Measurements from ENCODE around the gene PNMA6E. TPM values are rescaled to one million over a fixed set of nuclear protein-coding genes. Genes with fewer than 3 reads are reported as not detected.

The PNMA6E gene
- total RNA-seq, 1 donor, result not detected

GRCh38 chrX:153351981-153352380, 49.2 kb downstream of the PNMA6E start:
- peaks cover 17% of the 10 kb centered on the region for H3K36me3 ChIP-seq (ENCODE audit: insufficient read depth, low read length)
- no peak overlapping the region for H2AFZ ChIP-seq (ENCODE audit: low read length)
- H3K9me3 ChIP-seq (ENCODE audit: low read depth, low read length), result no peaks in the 10 kb centered on the region
- H3K79me2 ChIP-seq (ENCODE audit: insufficient read depth, low read length), result no peaks in the 10 kb centered on the region
- H3K27ac ChIP-seq (ENCODE audit: low read depth, low read length), result no peak overlapping the region
- TF ChIP-seq CTCF (IDR thresholded peaks at IDR 0.05; ENCODE audit: extremely low read depth, low read depth, low read length), result no peak
- no peaks in the 10 kb centered on the region for H3K4me1 ChIP-seq (ENCODE audit: insufficient read depth, low read length)
- H3K4me2 ChIP-seq (ENCODE audit: insufficient read depth, low read length), result no peak overlapping the region
- H4K20me1 ChIP-seq (ENCODE audit: insufficient read depth, low read length), result no peaks in the 10 kb centered on the region
- no peaks in the 10 kb centered on the region for H3K27me3 ChIP-seq (ENCODE audit: insufficient read depth, low read length)
- DNase-seq (ENCODE audit: insufficient read length, low spot score, missing footprints), result no peak
- H3K4me3 ChIP-seq (ENCODE audit: insufficient read depth, low read length), result no peak overlapping the region

DNA sequence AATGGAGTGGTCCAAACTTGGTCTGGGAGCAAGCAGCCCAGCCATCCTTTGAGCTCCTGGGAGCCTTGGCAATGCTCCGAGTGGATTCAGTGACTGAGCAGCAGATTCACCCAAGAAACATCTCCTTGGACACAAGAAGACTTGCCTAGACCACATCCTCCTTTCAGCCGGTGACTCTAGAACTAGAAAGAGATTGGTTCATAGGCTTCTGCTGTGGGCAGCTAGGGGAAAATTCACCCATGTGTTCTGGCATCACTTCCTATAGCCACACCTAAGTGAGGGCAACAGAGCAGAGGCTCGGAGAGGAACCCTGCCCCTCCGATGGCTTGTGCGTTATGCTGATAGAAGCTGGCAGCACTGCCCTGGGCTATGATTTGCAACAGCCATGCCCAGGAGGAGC, 51.2 kb downstream of the PNMA6E start:
- no peak for TF ChIP-seq CTCF (IDR thresholded peaks at IDR 0.05; ENCODE audit: extremely low read depth, low read depth, low read length)
- DNase-seq (ENCODE audit: insufficient read length, low spot score, missing footprints), result no peak
- Histone ChIP-seq H3K79me2 (ENCODE audit: insufficient read depth, low read length) (no peaks in the 10 kb centered on the region), H2AFZ (ENCODE audit: low read length) (no peak overlapping the region), H4K20me1 (ENCODE audit: insufficient read depth, low read length) (no peaks in the 10 kb centered on the region), H3K4me3 (ENCODE audit: insufficient read depth, low read length) (no peak overlapping the region), H3K4me1 (ENCODE audit: insufficient read depth, low read length) (no peaks in the 10 kb centered on the region), H3K9me3 (ENCODE audit: low read depth, low read length) (no peaks in the 10 kb centered on the region), H3K27ac (ENCODE audit: low read depth, low read length) (no peak overlapping the region), H3K36me3 (ENCODE audit: insufficient read depth, low read length) (peaks cover 23% of the 10 kb centered on the region), H3K4me2 (ENCODE audit: insufficient read depth, low read length) (no peak overlapping the region), H3K27me3 (ENCODE audit: insufficient read depth, low read length) (no peaks in the 10 kb centered on the region)

- H3K79me2 ChIP-seq (ENCODE audit: insufficient read depth, low read length), result peaks cover 4% of the 10 kb centered on the region
- no peaks in the 10 kb centered on the region for H3K4me1 ChIP-seq (ENCODE audit: insufficient read depth, low read length)
- no peaks in the 10 kb centered on the region for H3K9me3 ChIP-seq (ENCODE audit: low read depth, low read length)
- no peak overlapping the region for H3K4me3 ChIP-seq (ENCODE audit: insufficient read depth, low read length)
- H3K27ac ChIP-seq (ENCODE audit: low read depth, low read length), result no peak overlapping the region
- no peak for DNase-seq (ENCODE audit: insufficient read length, low spot score, missing footprints)
- no peak for TF ChIP-seq CTCF (IDR thresholded peaks at IDR 0.05; ENCODE audit: extremely low read depth, low read depth, low read length)
- peaks cover 28% of the 10 kb centered on the region for H3K36me3 ChIP-seq (ENCODE audit: insufficient read depth, low read length)
- no peaks in the 10 kb centered on the region for H3K27me3 ChIP-seq (ENCODE audit: insufficient read depth, low read length)
- H3K4me2 ChIP-seq (ENCODE audit: insufficient read depth, low read length), result no peak overlapping the region
- H2AFZ ChIP-seq (ENCODE audit: low read length), result no peak overlapping the region
- peaks cover 6% of the 10 kb centered on the region for H4K20me1 ChIP-seq (ENCODE audit: insufficient read depth, low read length)
These were observed 52.7 kb downstream of the PNMA6E start for GRCh38 chrX:153348421-153348820.

DNA sequence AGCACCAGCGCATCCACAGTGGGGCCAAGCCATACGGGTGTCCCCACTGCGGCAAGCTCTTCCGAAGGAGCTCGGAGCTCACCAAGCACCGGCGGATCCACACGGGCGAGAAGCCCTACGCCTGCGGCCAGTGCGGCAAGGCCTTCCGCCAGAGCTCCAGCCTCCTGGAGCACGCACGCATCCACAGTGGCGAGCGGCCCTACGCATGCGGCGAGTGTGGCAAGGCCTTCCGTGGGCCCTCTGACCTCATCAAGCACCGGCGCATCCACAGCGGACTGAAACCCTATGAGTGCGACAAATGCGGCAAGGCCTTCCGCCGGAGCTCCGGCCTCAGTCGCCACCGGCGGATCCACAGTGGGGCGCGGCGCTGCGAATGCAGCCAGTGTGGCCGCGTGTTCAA, 53.6 kb downstream of the PNMA6E start:
- TF ChIP-seq CTCF (IDR thresholded peaks at IDR 0.05; ENCODE audit: extremely low read depth, low read depth, low read length), result no peak
- peaks cover 10% of the 10 kb centered on the region for H3K79me2 ChIP-seq (ENCODE audit: insufficient read depth, low read length)

More for the DNA sequence above, 53.6 kb downstream of the PNMA6E start:
- Histone ChIP-seq H2AFZ (ENCODE audit: low read length) (no peak overlapping the region), H3K4me1 (ENCODE audit: insufficient read depth, low read length) (no peaks in the 10 kb centered on the region), H3K27ac (ENCODE audit: low read depth, low read length) (no peak overlapping the region), H3K4me3 (ENCODE audit: insufficient read depth, low read length) (no peak overlapping the region), H4K20me1 (ENCODE audit: insufficient read depth, low read length) (peaks cover 11% of the 10 kb centered on the region), H3K4me2 (ENCODE audit: insufficient read depth, low read length) (no peak overlapping the region), H3K9me3 (ENCODE audit: low read depth, low read length) (no peaks in the 10 kb centered on the region), H3K27me3 (ENCODE audit: insufficient read depth, low read length) (no peaks in the 10 kb centered on the region), H3K36me3 (ENCODE audit: insufficient read depth, low read length) (peaks cover 28% of the 10 kb centered on the region)
- DNase-seq (ENCODE audit: insufficient read length, low spot score, missing footprints), result no peak

Small RNAs within 50 kb of the gene (small RNA-seq; reads per million reads assigned to genes)
- not detected for gene AC152007.1
- not detected for gene RN7SL667P

Other genes starting within 250 kb of the PNMA6E start
- not detected in 2 replicates for gene MAGEA1, start 222.1 kb downstream of the PNMA6E start, total RNA-seq
- gene PNMA6F, start 79.6 kb downstream of the PNMA6E start, total RNA-seq, result not detected in 2 replicates
- gene ZNF275, start 67.2 kb downstream of the PNMA6E start, total RNA-seq, result 11.2 and 12.1 TPM in 2 replicates
- gene ZFP92, start 10.1 kb upstream of the PNMA6E start, total RNA-seq, result under 0.01 TPM in 1 of 2 replicates, not detected in the other
- 3.3 and 3.5 TPM in 2 replicates for gene TREX2, start 44.7 kb upstream of the PNMA6E start, total RNA-seq
- 8.3 and 14.1 TPM in 2 replicates for gene HAUS7, start 69.2 kb upstream of the PNMA6E start, total RNA-seq
- 139 and 210 TPM in 2 replicates for gene BGN, start 93.6 kb upstream of the PNMA6E start, total RNA-seq
- under 0.01 TPM in 1 of 2 replicates, not detected in the other for gene ATP2B3, start 116.3 kb upstream of the PNMA6E start, total RNA-seq
- 29.3 and 33.0 TPM in 2 replicates for gene CCNQ, start 197.8 kb upstream of the PNMA6E start, total RNA-seq
- under 0.01 TPM in 2 replicates for gene DUSP9, start 245.9 kb upstream of the PNMA6E start, total RNA-seq